LoVo (cell line): ENCODE results near the gene KDM4B.
"Not testable (repeated sequence)": the region's sequence is repeated elsewhere in the genome, so short reads cannot be mapped to it uniquely, and the experiment has no call there.

Experiments
- DNase-seq: peaks from one replicate; pipeline ENCODE4 v3.0.0-alpha.2; 2016; ENCODE audit warnings: low spot score

Gene KDM4B

DNA sequence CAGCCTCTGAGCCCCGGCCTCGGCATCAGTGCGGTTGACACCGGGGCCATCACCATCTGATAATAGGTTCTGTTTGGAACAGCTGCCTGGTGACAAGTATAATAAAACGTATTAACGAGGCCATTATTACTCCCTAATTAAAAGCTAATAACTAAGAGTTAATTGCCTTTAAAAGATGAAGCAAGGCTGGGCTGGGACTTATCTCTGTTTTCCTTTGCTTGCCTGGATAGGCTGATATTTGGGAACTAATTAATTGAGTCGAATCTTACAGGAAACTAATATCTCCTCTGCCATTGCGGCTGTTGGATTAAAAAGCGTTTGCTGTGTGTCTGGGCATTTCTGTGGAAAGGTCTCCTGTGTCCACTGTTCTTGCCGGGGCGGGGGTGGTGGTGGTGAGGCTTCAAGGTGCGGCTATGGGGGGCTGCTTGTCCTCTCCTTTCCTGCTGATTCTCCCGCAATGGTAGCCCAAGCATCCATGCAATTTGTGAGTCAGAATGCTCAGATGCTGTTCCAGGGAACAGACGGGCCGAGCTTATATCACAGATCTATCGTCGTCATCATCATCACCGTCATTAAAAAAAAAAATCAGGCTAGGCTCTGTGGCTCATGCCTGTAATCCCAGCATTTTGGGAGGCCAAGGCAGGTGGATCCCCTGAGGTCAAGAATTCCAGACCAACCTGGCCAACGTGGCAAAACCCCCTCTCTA lies 209.0 kb downstream of the KDM4B start:
- no peak for DNase-seq

DNA sequence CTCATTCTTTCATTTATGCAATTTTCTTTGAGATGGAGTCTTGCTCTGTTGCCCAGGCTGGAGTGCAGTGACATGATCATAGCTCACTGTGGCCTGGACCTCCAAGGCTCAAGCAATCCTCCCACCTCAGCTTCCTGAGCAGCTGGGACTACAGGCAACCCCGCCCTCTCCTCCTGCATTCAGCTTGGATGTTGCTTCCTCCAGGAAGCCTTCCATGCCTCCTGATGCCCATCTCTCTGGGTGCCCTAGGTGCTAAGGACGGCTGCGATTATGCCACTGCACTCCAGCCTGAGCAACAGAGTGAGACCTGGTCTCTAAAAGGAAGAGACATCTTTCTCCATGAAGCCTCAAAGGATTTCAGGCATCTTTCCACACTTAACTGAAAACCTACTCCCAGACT lies 209.9 kb downstream of the KDM4B start:
- no peak for DNase-seq

DNA sequence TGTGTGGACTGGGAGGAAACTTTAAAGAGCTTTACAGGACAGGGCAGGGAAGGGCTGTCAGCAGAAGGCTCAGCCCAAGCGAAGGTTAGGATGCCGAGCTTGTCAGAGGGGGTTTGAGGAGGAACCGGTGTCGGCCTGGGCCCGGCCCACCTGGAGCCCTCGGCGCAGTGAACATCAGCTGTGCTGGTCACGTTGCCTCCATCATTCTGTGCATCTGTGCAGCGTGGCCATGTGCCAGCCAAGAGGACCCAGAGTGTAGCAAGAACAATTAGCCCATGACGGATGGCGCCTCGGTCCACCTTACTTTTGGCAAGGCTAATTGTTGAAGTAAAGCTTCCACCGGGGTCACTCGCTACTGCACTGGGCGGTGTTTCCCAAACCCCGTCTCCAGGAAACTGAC lies 210.3 kb downstream of the KDM4B start:
- DNase-seq = no peak

DNA sequence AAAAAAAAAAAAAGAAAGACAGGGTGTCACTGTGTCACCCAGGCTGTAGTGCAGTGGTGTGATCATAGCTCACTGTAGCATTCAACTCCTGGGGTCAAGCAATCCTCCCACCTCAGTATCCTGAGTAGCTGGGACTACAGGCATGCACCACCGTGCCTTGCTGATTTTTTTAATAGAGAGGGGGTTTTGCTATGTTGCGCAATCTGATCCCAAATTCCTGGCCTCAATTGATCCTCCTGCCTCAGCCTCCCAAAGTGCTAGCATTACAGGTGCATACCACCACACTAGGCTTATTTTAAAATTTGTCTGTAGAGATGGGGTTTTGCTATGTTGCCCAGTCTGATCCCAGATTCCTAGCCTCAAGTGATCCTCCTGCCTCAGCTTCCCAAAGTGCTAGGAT lies 212.4 kb downstream of the KDM4B start:
- DNase-seq = no peak

DNA sequence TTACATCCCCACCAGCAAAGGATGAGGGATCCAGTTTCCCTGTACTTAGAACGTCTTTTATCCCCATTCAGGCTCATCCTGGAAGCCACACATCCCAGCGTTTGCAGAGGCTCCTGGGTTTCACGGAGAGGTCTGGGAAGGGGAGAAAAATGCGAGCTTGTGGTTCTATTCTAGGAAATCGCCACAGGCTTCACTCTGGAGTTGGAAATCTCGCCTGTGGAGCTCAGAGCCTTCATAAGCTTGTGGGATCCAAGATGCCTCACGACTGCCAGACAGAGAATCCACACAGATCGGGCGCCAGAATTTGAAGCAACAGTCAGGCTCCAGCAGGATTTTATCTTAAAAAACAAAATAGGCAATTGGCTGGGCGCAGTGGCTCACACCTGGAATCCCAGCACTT lies 213.8 kb downstream of the KDM4B start:
- DNase-seq = no peak

DNA sequence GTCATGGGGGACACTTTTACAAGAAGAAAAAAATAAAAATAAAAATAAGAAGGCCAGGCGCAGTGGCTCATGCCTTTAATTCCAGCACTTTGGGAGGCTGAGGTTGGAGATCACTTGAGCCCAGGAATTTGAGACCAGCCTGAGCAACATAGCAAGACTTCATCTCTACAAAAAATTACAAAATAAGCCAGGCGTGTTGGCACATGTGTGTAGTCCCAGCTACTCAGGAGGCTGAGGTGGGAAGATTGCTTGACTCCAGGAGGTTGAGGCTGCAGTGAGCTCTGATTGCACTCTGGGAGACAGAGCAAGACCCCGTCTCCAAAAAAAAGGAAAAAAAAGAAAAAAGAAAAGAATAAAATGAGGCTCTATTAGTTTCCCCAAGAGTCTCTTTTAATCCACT lies 214.7 kb downstream of the KDM4B start:
- DNase-seq = no peak

DNA sequence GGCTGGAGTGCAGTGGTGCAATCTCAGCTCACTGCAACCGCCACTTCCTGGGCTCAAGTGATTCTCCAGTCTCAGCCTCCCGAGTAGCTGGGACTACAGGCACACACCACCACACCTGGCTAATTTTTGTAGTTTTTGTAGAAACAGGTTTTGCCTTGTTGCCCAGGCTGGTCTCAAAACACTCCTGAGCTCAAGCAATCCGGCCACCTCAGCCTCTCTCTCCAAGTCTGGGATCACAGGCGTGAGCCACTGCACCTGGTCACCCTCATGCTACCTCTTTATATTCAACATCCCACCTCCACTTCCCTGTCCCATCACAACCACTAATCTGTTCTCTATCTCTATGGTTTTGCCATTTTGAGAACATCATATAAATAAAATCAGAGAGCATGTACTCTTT lies 216.0 kb downstream of the KDM4B start:
- no peak for DNase-seq

DNA sequence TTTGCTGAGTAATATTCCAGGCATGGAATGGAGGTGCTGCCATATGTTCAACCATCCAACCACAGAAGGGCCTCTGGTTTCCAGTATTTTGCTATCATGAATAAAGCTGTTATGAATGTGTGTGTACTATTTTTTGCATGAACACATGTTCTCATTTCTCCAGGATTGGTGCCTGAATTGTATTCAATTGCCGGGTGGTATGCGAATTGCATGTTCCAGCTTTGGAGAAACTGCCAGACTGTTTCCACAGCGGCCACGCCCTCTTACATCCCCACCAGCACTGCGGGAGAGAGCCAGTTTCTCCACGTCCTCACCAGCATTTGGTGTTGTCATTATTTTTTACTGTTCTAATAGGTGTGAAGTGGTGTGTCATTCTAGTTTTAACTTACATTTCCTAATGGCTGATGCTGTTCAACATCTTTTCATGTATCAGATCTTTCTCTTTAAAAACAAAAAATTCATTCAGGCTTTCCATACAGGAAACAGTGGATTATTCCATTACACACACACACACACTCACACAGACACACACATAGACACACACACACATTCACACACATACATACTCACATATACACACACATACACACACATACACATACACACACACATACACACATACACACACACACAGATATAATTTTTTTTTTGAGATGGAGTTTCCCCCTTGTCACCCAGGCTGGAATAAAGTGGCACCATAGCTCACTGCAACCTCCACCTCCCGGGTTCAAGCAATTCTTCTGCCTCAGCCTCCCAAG lies 217.6 kb downstream of the KDM4B start:
- no peak for DNase-seq

DNA sequence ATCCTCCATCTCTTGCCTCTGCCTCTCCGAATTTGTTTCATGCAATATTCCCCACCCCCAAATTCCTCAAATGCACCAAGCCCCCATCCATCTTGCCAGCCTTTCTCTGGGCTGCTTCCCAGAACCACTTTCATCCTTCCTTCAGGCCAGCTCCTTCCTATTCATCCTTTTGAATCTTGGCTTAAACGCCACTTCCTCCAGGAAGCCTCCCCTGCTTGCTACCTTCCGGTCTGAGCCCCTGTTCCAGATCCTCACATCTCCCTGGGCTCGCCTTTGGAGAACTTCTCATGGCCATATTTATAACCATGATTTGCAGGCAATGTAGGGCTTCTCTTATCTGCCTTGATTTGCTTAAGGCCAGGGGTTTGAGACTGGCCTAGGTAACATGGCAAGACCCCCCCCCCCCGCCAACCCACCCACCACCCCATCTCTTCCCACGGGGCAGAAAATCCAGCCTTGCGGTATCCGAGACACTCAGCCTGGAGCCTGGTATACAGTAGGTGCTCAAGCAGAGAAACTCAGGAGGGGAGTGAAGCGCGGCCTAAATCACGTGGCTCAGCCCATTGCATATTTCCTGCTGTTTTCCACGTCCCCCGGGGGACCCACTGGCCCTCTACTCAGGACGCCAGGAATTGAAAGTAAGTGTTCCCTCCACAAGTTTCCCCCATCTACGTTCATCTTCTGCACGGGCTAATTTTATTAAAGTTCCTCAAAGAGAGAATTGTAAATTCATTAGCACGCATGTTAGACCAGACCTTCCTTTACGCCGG lies 219.8 kb downstream of the KDM4B start:
- DNase-seq = no peak

DNA sequence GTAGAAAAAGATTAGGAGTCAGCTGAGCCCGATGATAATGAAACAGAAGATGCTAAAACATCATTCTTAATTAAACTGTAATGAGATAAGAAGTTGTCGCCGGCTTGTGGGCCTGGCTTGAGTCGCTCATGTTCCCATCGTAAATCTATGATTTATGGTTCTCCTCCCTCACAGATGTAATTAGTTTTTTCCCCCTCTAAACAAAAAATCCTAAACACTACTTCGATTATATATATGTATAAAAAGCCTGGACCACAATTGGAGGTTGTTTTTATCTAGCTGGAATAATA lies 220.3 kb downstream of the KDM4B start:
- DNase-seq = no peak

DNA sequence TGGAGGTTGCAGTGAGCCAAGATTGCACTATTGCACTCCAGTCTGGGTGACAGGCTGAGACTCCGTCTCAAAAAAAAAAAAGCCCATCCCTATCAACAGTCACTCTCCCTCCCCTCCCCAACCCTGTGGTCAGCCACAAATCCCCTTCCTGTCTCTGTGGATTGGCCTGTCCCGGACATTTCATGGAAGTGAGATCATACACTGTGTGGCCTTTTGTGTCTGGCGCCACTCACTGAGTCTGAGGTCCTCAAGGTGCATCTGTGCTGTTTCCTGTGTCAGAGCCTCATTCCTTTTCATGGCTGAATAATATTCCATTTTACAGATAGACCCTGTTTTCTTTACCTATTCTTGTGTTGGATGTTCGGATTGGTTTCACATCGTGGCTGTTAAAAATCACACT lies 222.2 kb downstream of the KDM4B start:
- DNase-seq = no peak

DNA sequence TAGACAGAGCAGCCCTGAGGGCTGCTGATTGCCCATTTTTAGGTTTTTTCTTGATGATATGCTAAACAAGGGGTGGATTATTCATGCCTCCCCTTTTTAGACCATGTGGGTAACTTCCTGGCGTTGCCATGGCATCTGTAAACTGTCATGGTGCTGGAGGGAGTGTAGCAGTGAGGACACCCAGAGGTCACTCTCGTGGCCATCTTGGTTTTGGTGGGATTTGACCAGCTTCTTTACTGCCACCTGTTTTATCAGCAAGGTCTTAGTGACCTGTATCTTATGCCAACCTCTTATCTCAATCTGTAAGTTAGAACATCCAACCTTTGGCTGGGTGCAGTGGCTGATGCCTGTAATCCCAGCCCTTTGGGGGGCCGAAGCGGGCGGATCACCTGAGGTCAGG lies 223.7 kb downstream of the KDM4B start:
- no peak for DNase-seq

DNA sequence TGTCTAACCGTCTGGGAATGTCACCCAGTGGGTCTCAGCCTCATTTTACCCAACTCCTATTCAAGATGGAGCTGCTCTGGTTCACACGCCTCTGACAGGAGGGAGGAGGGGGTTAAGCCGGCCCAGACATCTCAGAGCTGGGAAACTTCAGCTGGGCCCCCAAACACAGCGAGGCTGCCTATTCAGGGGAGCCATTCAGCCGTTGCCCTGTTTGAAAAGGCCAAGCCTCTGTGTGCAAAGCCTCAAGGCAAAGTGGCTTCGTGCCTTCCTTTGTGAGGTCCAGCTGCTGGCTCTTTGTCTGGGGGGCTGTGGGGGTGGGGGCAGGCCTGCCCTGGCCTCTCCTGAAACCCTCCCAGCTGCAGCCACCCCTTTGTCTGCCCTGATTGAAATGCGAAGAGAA lies 224.3 kb downstream of the KDM4B start:
- no peak for DNase-seq

DNA sequence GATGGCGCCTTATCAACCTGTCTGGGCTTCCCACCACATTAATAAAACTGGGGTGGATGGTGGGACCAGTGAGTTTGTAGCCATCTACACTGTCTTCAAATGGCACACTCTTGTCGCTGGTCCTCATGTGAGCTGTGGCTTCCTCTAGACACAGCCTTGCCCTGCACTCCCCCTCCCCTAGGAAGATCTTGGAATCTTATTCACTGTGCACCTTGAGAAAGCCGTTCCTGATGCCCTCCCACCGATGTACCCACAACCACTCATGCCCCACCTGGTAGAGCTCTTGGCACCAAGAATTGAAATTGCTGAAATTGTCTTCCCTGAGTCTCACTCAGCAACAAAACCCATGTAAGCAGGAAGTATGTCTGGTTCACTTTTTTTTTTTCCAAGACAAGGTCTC lies 225.7 kb downstream of the KDM4B start:
- DNase-seq = no peak

DNA sequence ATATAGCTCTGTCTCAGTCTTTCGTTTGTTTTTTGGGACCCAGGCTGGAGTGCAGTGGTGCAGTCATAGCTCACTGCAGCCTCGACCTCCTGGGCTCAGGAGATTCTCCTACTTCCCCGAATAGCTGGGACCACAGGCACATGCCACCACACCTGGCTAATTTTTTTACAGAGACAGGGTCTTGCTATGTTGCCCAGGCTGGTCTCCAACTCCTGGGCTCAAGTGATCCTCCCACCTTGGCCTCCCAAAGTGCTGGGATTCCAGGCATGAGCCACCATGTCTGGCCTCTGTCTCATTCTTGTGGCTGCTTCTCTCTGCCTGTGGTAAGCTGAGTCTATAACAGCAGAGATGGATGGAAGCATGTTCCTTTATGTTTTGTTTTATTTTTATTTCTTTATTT lies 226.7 kb downstream of the KDM4B start:
- DNase-seq = not testable (repeated sequence)

DNA sequence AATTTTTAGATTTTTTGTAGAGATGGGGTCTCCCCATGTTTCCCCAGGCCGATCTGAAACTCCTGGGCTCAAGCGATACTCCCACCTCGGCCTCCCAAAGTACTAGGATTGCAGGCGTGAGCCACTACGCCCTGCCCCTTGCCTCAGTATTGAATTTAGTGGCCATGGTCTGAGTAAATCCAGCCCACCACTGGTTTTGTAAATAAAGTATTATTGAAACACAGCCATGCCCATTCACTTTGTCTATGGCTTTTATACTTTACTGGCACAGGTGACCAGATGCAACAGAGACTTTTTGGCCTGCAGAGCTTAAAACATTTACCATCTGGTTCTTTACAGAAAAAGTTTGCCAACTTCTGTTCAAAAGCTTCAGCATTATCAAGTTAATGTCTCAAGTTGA lies 227.9 kb downstream of the KDM4B start:
- DNase-seq = no peak

DNA sequence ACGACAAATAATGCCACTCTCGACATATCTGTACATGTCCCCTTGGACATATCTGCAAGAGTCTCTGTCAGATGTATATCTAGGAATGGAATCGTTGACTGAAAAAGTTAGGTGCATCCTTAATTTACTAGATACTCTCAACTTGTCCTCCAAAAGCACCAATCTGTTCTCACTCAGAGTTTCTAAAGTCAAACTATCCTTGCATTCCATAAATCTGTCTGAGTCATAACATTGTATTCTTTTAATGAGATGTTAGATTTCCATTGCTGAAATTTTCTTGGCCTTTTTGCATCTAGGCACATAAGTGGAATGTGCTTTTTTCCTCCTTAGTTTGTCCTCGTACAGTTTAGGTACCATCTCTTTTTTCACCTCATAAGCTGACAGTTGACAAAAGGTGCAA lies 231.9 kb downstream of the KDM4B start:
- no peak for DNase-seq

DNA sequence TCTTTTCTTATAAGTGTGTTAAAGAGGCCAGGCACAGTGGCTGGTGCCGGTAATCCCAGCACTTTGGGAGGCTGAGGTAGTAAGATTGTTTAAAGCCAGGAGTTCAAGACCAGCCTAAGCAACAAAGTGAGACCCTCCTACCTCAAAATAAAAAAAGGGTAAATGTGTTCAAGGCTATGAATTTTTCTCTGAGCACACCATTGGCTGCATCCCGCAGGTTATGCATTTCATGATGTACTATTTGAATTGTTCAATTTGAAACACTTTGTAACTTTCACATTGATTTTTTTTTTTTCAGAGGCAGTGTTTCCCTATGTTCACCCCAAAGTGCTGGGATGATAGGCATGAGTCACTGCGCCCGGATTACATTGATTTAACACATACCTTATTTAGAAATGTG lies 233.6 kb downstream of the KDM4B start:
- no peak for DNase-seq
